ENCODE data around the gene CCDC121. TPM values are rescaled to one million over a fixed set of nuclear protein-coding genes. Genes with fewer than 3 reads are reported as not detected.

Gene CCDC121, protein sequence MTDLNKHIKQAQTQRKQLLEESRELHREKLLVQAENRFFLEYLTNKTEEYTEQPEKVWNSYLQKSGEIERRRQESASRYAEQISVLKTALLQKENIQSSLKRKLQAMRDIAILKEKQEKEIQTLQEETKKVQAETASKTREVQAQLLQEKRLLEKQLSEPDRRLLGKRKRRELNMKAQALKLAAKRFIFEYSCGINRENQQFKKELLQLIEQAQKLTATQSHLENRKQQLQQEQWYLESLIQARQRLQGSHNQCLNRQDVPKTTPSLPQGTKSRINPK
- total RNA-seq, result under 1 TPM; 0.25 to 0.58 (median 0.42) TPM
- 3.2 TPM for total RNA-seq (2013)

GRCh38 chr2:27628767-27629709 is at the start of gene CCDC121, which contains the start of gene GPN1:
CCDC121 (minus strand) TSS chr2:27629012; CDS start chr2:27627799, 1,213 bp downstream.
GPN1 (plus strand) TSS chr2:27629050; CDS start chr2:27629059, 9 bp downstream.
- peaks cover 13 to 20% of the 10 kb centered on the region in 2 donors for H3K4me1 Mint-ChIP-seq
- TF ChIP-seq, protein P1, sequence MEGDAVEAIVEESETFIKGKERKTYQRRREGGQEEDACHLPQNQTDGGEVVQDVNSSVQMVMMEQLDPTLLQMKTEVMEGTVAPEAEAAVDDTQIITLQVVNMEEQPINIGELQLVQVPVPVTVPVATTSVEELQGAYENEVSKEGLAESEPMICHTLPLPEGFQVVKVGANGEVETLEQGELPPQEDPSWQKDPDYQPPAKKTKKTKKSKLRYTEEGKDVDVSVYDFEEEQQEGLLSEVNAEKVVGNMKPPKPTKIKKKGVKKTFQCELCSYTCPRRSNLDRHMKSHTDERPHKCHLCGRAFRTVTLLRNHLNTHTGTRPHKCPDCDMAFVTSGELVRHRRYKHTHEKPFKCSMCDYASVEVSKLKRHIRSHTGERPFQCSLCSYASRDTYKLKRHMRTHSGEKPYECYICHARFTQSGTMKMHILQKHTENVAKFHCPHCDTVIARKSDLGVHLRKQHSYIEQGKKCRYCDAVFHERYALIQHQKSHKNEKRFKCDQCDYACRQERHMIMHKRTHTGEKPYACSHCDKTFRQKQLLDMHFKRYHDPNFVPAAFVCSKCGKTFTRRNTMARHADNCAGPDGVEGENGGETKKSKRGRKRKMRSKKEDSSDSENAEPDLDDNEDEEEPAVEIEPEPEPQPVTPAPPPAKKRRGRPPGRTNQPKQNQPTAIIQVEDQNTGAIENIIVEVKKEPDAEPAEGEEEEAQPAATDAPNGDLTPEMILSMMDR (IDR thresholded peaks at IDR 0.05), result no peak
- Histone ChIP-seq H3K4me3 (ENCODE audit: low read length) (peak within 1 kb of the TSS; percentile 69), H3K9me3 (ENCODE audit: control insufficient read depth, insufficient read depth, low read length) (no peaks in the 10 kb centered on the region), H3K36me3 (ENCODE audit: control insufficient read depth, insufficient read depth, low read length) (peaks cover 30% of the 10 kb centered on the region), H3K27ac (ENCODE audit: low read length) (peak within 1 kb of the TSS; percentile 65), H3K27me3 (ENCODE audit: control insufficient read depth, insufficient read depth, low read length) (no peaks in the 10 kb centered on the region), H3K4me1 (ENCODE audit: control insufficient read depth, insufficient read depth, low read length) (peaks cover 13% of the 10 kb centered on the region)
- ATAC-seq, result peak; percentile 96 to 100 (median 99)
- H3K36me3 Mint-ChIP-seq, result peaks cover 11% of the 10 kb centered on the region
- DNase-seq, result peak; percentile 92 to 97
- intact Hi-C loops (cut with micrococcal nuclease), result loop anchor here (1.0 to 5.0 kb wide), 4 partner anchors 33 to 140 kb away; partner anchors contain the start of genes IFT172, SLC4A1AP, SUPT7L and ZNF512
- no peaks in the 10 kb centered on the region for H3K9me3 Mint-ChIP-seq
- no peaks in the 10 kb centered on the region for H3K27me3 Mint-ChIP-seq (ENCODE audit: low read depth in 2 of 2)
- H3K4me3 Mint-ChIP-seq, result no peak within 1 kb of the TSS
- no peak within 1 kb of the TSS for H3K27ac Mint-ChIP-seq
- under 1% methylated on average over 43 of the region's 44 CpGs for WGBS (ENCODE audit: insufficient coverage)

- no peak overlapping the region for H3K4me3 Mint-ChIP-seq
- no peaks in the 10 kb centered on the region for H3K27me3 Mint-ChIP-seq (ENCODE audit: low read depth in 2 of 2)
- intact Hi-C loops (cut with micrococcal nuclease), result no loop called here
Measured at GRCh38 chr2:27672723-27673486, 44.1 kb upstream of the CCDC121 start.

GRCh38 chr2:27671235-27671634 is 42.4 kb upstream of the CCDC121 start:
- no peaks in the 10 kb centered on the region for H3K4me1 ChIP-seq (ENCODE audit: control insufficient read depth, insufficient read depth, low read length)
- peaks cover 5 to 10% of the 10 kb centered on the region in 2 donors for H3K4me1 Mint-ChIP-seq
- H3K27ac Mint-ChIP-seq, result no peak overlapping the region
- no peak overlapping the region for H3K4me3 Mint-ChIP-seq
- DNase-seq (no peak), ATAC-seq (no peak)
- no peaks in the 10 kb centered on the region for H3K9me3 ChIP-seq (ENCODE audit: control insufficient read depth, insufficient read depth, low read length)
- WGBS (ENCODE audit: insufficient coverage), result 87% methylated on average over 3 of the region's 4 CpGs
- peaks cover 52% of the 10 kb centered on the region for H3K36me3 ChIP-seq (ENCODE audit: control insufficient read depth, insufficient read depth, low read length)
- TF ChIP-seq, protein P1 (IDR thresholded peaks at IDR 0.05), result no peak
- no peaks in the 10 kb centered on the region for H3K27me3 ChIP-seq (ENCODE audit: control insufficient read depth, insufficient read depth, low read length)
- intact Hi-C loops (cut with micrococcal nuclease), result no loop called here
- no peaks in the 10 kb centered on the region for H3K9me3 Mint-ChIP-seq
- H3K4me3 ChIP-seq (ENCODE audit: low read length), result no peak overlapping the region
- H3K27ac ChIP-seq (ENCODE audit: low read length), result no peak overlapping the region
- H3K27me3 Mint-ChIP-seq (ENCODE audit: low read depth in 2 of 2), result no peaks in the 10 kb centered on the region
- peaks cover 28% of the 10 kb centered on the region for H3K36me3 Mint-ChIP-seq

More at GRCh38 chr2:27672723-27673486, 44.1 kb upstream of the CCDC121 start:
- WGBS (ENCODE audit: insufficient coverage), result 92% methylated on average over 5 of the region's 5 CpGs
- Histone ChIP-seq H3K4me1 (ENCODE audit: control insufficient read depth, insufficient read depth, low read length) (no peaks in the 10 kb centered on the region), H3K9me3 (ENCODE audit: control insufficient read depth, insufficient read depth, low read length) (no peaks in the 10 kb centered on the region), H3K27ac (ENCODE audit: low read length) (no peak overlapping the region), H3K4me3 (ENCODE audit: low read length) (no peak overlapping the region), H3K36me3 (ENCODE audit: control insufficient read depth, insufficient read depth, low read length) (peaks cover 60% of the 10 kb centered on the region), H3K27me3 (ENCODE audit: control insufficient read depth, insufficient read depth, low read length) (no peaks in the 10 kb centered on the region)
- Mint-ChIP-seq H3K9me3 (no peaks in the 10 kb centered on the region), H3K4me1 (peaks cover 5 to 7% of the 10 kb centered on the region in 2 donors), H3K36me3 (peaks cover 28% of the 10 kb centered on the region), H3K27ac (no peak overlapping the region)
- ATAC-seq (no peak), DNase-seq (no peak)
- TF ChIP-seq, protein P1 (IDR thresholded peaks at IDR 0.05), result no peak

All from natural killer cell (primary cell).